ENCODE results near the gene SLC39A6. TPM values are rescaled to one million over a fixed set of nuclear protein-coding genes. Genes with fewer than 3 reads are reported as not detected.
A peak's percentile ranks its signal among the peaks of the same experiment; 100 is the strongest.

Gene SLC39A6, protein sequence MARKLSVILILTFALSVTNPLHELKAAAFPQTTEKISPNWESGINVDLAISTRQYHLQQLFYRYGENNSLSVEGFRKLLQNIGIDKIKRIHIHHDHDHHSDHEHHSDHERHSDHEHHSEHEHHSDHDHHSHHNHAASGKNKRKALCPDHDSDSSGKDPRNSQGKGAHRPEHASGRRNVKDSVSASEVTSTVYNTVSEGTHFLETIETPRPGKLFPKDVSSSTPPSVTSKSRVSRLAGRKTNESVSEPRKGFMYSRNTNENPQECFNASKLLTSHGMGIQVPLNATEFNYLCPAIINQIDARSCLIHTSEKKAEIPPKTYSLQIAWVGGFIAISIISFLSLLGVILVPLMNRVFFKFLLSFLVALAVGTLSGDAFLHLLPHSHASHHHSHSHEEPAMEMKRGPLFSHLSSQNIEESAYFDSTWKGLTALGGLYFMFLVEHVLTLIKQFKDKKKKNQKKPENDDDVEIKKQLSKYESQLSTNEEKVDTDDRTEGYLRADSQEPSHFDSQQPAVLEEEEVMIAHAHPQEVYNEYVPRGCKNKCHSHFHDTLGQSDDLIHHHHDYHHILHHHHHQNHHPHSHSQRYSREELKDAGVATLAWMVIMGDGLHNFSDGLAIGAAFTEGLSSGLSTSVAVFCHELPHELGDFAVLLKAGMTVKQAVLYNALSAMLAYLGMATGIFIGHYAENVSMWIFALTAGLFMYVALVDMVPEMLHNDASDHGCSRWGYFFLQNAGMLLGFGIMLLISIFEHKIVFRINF
- total RNA-seq, result 10 to 100 TPM; 17.7 to 29.7 (median 24.0) TPM
- polyA plus RNA-seq, result 1 to 10 TPM; 3.9 to 6.9 (median 6.6) TPM
- long read RNA-seq, donor 1, partial matches to known transcripts, result 48 of 52 reads
- long read RNA-seq, donor 1, other reads (novel, unspliced or antisense), result 0 of 52 reads
- long read RNA-seq, donor 2, partial matches to known transcripts, result 0 of 3 reads
- long read RNA-seq, donor 2, other reads (novel, unspliced or antisense), result 0 of 3 reads

GRCh38 chr18:36129300-36130038 is at the start of gene SLC39A6, which contains the start of gene ELP2:
SLC39A6 (minus strand) TSS chr18:36129340; CDS start chr18:36127007, 2,333 bp downstream.
ELP2 (plus strand) TSS chr18:36129899; CDS start chr18:36129934, 35 bp downstream.
- DNase-seq, result peak; percentile 99
- Histone ChIP-seq H3K9me3 (no peaks in the 10 kb centered on the region), H3K36me3 (peaks cover 0 to 28% (median under 1%) of the 10 kb centered on the region in 6 donors), H3K4me3 (peak within 1 kb of the TSS; percentile 73 to 98 (median 90)), H3K4me1 (peaks cover 31 to 68% (median 45%) of the 10 kb centered on the region in 6 donors), H3K27me3 (replicated peaks in 1 of 7) (no peaks in the 10 kb centered on the region), H3K27ac (peak within 1 kb of the TSS; percentile 98 to 100 (median 100))
- 0 to 2% (median 1%) methylated on average over 20 to 69 of the region's 69 CpGs for WGBS, 5 donors
- TF ChIP-seq, protein P1, sequence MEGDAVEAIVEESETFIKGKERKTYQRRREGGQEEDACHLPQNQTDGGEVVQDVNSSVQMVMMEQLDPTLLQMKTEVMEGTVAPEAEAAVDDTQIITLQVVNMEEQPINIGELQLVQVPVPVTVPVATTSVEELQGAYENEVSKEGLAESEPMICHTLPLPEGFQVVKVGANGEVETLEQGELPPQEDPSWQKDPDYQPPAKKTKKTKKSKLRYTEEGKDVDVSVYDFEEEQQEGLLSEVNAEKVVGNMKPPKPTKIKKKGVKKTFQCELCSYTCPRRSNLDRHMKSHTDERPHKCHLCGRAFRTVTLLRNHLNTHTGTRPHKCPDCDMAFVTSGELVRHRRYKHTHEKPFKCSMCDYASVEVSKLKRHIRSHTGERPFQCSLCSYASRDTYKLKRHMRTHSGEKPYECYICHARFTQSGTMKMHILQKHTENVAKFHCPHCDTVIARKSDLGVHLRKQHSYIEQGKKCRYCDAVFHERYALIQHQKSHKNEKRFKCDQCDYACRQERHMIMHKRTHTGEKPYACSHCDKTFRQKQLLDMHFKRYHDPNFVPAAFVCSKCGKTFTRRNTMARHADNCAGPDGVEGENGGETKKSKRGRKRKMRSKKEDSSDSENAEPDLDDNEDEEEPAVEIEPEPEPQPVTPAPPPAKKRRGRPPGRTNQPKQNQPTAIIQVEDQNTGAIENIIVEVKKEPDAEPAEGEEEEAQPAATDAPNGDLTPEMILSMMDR (IDR thresholded peaks at IDR 0.05 in 8 of 11, conservative IDR thresholded peaks at IDR 0.05 in 3 of 11), result peak in 4 of 11 experiments; percentile 2 to 21 (median 13)
- TF ChIP-seq POLR2AphosphoS5 (IDR thresholded peaks at IDR 0.05) (peak; percentile 86 to 91 (median 90)), POLR2A (IDR thresholded peaks at IDR 0.05) (peak; percentile 13 to 36 (median 33))
- intact Hi-C loops (cut with DNase I; ENCODE audit: low total_unique reads), result no loop called here

- H3K9me3 ChIP-seq, result no peaks in the 10 kb centered on the region
- peaks cover 0 to 15% (median 12%) of the 10 kb centered on the region in 6 donors for H3K4me1 ChIP-seq
- 72 to 94% (median 88%) methylated on average over 3 of the region's 3 CpGs for WGBS, 5 donors
- intact Hi-C loops (cut with DNase I; ENCODE audit: low total_unique reads), result no loop called here
- H3K27me3 ChIP-seq (replicated peaks in 1 of 7), result no peaks in the 10 kb centered on the region
- no peak overlapping the region for H3K27ac ChIP-seq
- peaks cover 0 to 53% (median 33%) of the 10 kb centered on the region in 6 donors for H3K36me3 ChIP-seq
- DNase-seq, result no peak
- no peak for TF ChIP-seq POLR2AphosphoS5 (IDR thresholded peaks at IDR 0.05)
- TF ChIP-seq, protein P1 (IDR thresholded peaks at IDR 0.05 in 8 of 11, conservative IDR thresholded peaks at IDR 0.05 in 3 of 11), result no peak
- TF ChIP-seq POLR2A (IDR thresholded peaks at IDR 0.05), result no peak
- H3K4me3 ChIP-seq, result no peak overlapping the region
These were observed 48.8 kb upstream of the SLC39A6 start for GRCh38 chr18:36177913-36178312.

DNA sequence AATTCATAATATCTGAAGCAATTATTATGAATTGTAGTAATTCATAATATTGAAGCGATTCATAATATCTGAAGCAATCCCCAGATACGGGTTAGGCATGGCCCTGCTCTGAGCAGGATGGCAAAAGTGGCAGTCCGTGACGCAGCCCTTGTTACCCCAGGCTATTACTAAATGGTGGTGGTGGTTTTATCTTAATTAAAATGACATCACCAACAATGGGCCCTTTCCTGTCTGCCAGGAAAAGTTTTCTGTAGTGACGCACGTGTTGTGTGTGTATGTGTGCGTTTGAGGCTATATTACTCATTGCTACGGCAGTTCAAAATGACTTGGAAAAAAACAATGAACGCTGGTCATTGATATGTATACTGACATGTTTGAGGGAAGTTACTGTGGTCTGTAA is 47.6 kb upstream of the SLC39A6 start:
- peaks cover 0 to 65% (median 43%) of the 10 kb centered on the region in 6 donors for H3K36me3 ChIP-seq

More for the DNA sequence above, 47.6 kb upstream of the SLC39A6 start:
- no peak for DNase-seq
- H3K4me1 ChIP-seq, result peaks cover 0 to 15% (median 12%) of the 10 kb centered on the region in 6 donors
- intact Hi-C loops (cut with DNase I; ENCODE audit: low total_unique reads), result no loop called here
- WGBS, 5 donors, result 87 to 98% (median 92%) methylated on average over 9 of the region's 9 CpGs
- TF ChIP-seq POLR2A (IDR thresholded peaks at IDR 0.05) (no peak), POLR2AphosphoS5 (IDR thresholded peaks at IDR 0.05) (no peak)
- TF ChIP-seq, protein P1 (IDR thresholded peaks at IDR 0.05 in 8 of 11, conservative IDR thresholded peaks at IDR 0.05 in 3 of 11), result no peak
- no peak overlapping the region for H3K4me3 ChIP-seq
- H3K27me3 ChIP-seq (replicated peaks in 1 of 7), result no peaks in the 10 kb centered on the region
- H3K27ac ChIP-seq, result no peak overlapping the region
- no peaks in the 10 kb centered on the region for H3K9me3 ChIP-seq
